Natural killer cell treated with Interleukin-12 subunit alpha and Interleukin-12 subunit beta and Interleukin-15 and Interleukin-18, amount 100 ng/mL, for 72 hours (primary cell): ENCODE measurements around the gene ANG. TPM values are rescaled to one million over a fixed set of nuclear protein-coding genes. Genes with fewer than 3 reads are reported as not detected.
A peak's percentile ranks its signal among the peaks of the same experiment; 100 is the strongest.
"Not testable (repeated sequence)": the region's sequence is repeated elsewhere in the genome, so short reads cannot be mapped to it uniquely, and the experiment has no call there.

Experiments used
- ATAC-seq, 2 donors: fragments of 150-1000 bp; cut with Tn5 transposase in 1 of 2; sonication (Bioruptor Pico), chemical (Tn5 transposase) in 1 of 2; 2 replicates each; pipeline ENCODE4 v1.10.0; 2021
- DNase-seq: peaks from one replicate; pipeline ENCODE4 v3.0.0; 2022; ENCODE audit warnings: low spot score
- H3K27ac Mint-ChIP-seq, 2 donors: 1 replicate in 1 of 2; 2 replicates in 1 of 2; pipeline ENCODE4 v1.8.0; 2022; ENCODE audit warnings: mixed read lengths in 2 of 2, mild to moderate bottlenecking in 1 of 2, moderate library complexity in 1 of 2
- H3K27me3 Mint-ChIP-seq, 2 donors: 1 replicate in 1 of 2; 2 replicates in 1 of 2; pipeline ENCODE4 v1.8.0; 2022; ENCODE audit warnings: mixed read lengths in 2 of 2
- H3K36me3 Mint-ChIP-seq: one replicate; pipeline ENCODE4 v1.8.0; 2022; ENCODE audit warnings: mixed read lengths
- H3K4me1 Mint-ChIP-seq, 2 donors: 1 replicate in 1 of 2; 2 replicates in 1 of 2; pipeline ENCODE4 v1.8.0; 2022; ENCODE audit warnings: low read depth in 2 of 2, mixed read lengths in 2 of 2, mild to moderate bottlenecking in 1 of 2
- H3K4me3 Mint-ChIP-seq: one replicate; pipeline ENCODE4 v1.8.0; 2022; ENCODE audit warnings: mixed read lengths
- H3K9me3 Mint-ChIP-seq: 2 replicates; pipeline ENCODE4 v1.8.0; 2022; ENCODE audit warnings: mixed read lengths
- total RNA-seq, 2 donors: library from RNA; stranded (reverse); gene quantifications; one replicate each; pipeline ENCODE4 v1.2.3, GENCODE V29; 2022

The ANG gene
- 1 to 10 TPM in 1 of 2 donors, under 1 TPM in 1; 0.78 to 1.6 TPM for total RNA-seq

- no peak for ATAC-seq
- H3K9me3 Mint-ChIP-seq, result no peaks in the 10 kb centered on the region
Observed at GRCh38 chr14:20688167-20688839, at the start of gene ANG. Gene ANG, plus strand, starts transcription at chr14:20688764. Its CDS starts 4,801 bp downstream, at chr14:20693565.

DNA sequence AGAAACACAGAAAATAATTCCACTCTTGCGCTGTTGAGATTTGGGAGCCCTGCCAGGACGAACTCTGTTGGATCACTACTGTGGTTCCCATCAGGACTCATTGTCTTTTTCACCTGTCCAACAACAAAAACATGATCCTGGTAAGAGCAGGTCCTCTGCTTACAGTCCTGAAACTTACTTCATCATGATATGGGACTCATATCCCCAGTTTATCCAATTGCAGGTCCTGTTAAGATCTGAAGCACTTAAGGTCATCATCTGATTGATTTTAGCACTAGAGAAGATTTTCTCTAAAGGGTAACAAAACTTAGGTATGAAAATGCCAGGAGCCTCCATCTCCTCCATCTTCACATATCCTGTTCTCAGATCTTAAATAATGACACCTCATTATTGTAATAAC, 47.0 kb upstream of the ANG start, which contains the start of gene OR6S1:
Gene OR6S1 (minus strand): TSS at position 101 of the 400 bp plus-strand sequence. CDS start 0 bp downstream, at position 101.
- H3K9me3 Mint-ChIP-seq, result no peaks in the 10 kb centered on the region
- no peaks in the 10 kb centered on the region for H3K4me1 Mint-ChIP-seq
- no peak within 1 kb of the TSS for H3K4me3 Mint-ChIP-seq
- ATAC-seq (no peak), DNase-seq (no peak)
- peaks cover 15 to 32% of the 10 kb centered on the region in 2 donors for H3K27me3 Mint-ChIP-seq
- no peak within 1 kb of the TSS for H3K27ac Mint-ChIP-seq
- no peaks in the 10 kb centered on the region for H3K36me3 Mint-ChIP-seq

More at GRCh38 chr14:20688167-20688839, at the start of gene ANG:
- Mint-ChIP-seq H3K4me1 (peaks cover 7 to 11% of the 10 kb centered on the region in 2 donors), H3K4me3 (no peak within 1 kb of the TSS), H3K36me3 (no peaks in the 10 kb centered on the region), H3K27ac (peak within 1 kb of the TSS in 1 of 2 donors; percentile 7), H3K27me3 (peaks cover 0 to 3% of the 10 kb centered on the region in 2 donors)
- DNase-seq, result no peak

DNA sequence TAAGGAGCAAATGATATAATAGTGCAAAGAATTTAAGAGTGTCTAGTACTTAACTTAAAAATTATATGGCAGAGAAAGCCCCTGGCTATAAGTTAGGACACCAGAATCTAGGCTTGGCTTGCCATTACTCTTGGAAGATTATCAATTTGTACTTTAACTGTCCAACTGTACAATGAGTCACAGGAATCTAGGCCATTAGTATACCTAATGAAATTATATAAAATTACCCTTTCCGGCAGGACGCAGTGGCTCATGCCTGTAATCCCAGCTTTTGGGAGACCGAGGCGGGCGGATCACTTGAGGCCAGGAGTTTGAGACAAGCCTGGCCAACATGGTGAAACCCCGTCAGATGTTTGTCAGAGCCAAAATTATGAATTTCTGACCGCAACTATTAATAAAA, 46.4 kb upstream of the ANG start:
- Mint-ChIP-seq H3K27ac (no peak overlapping the region), H3K4me1 (no peaks in the 10 kb centered on the region), H3K27me3 (peaks cover 15 to 29% of the 10 kb centered on the region in 2 donors), H3K36me3 (no peaks in the 10 kb centered on the region), H3K4me3 (no peak overlapping the region), H3K9me3 (no peaks in the 10 kb centered on the region)
- ATAC-seq, result no peak
- no peak for DNase-seq

DNA sequence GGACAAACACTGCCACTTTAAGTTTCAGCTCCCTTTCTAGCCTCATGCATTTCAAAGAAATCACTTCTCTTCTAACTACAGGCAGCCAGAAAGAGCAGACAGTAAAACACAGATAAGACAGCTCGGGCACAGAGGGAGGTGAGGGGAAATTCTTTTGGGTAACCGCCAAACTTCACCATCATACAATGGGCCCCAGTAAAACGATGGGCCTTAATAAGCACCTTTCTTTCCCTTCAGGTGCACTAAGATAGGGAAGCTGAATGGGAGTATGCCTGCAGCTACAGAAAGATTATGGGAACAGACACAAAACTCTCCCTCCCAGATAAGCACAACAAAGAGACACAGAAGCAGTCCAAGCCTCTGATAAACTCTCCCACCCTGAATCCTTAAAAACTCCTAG, 45.8 kb upstream of the ANG start:
- H3K4me1 Mint-ChIP-seq, ATAC-seq, H3K27ac Mint-ChIP-seq, DNase-seq, H3K9me3 Mint-ChIP-seq, H3K4me3 Mint-ChIP-seq, H3K36me3 Mint-ChIP-seq: not testable (repeated sequence)
- H3K27me3 Mint-ChIP-seq, result peaks cover 15 to 29% of the 10 kb centered on the region in 2 donors

GRCh38 chr14:20644520-20644919, 44.0 kb upstream of the ANG start:
- Mint-ChIP-seq H3K9me3 (no peaks in the 10 kb centered on the region), H3K4me3 (no peak overlapping the region), H3K27me3 (peaks cover 22 to 30% of the 10 kb centered on the region in 2 donors), H3K4me1 (no peaks in the 10 kb centered on the region), H3K36me3 (no peaks in the 10 kb centered on the region), H3K27ac (no peak overlapping the region)
- no peak for ATAC-seq
- DNase-seq, result no peak

- no peaks in the 10 kb centered on the region for H3K36me3 Mint-ChIP-seq
- no peaks in the 10 kb centered on the region for H3K4me1 Mint-ChIP-seq
- H3K9me3 Mint-ChIP-seq, result no peaks in the 10 kb centered on the region
- H3K27me3 Mint-ChIP-seq, result peaks cover 22 to 30% of the 10 kb centered on the region in 2 donors
- H3K27ac Mint-ChIP-seq, result no peak overlapping the region
- no peak overlapping the region for H3K4me3 Mint-ChIP-seq
- no peak for ATAC-seq
- no peak for DNase-seq
Observed at GRCh38 chr14:20645481-20645880, 43.1 kb upstream of the ANG start.

DNA sequence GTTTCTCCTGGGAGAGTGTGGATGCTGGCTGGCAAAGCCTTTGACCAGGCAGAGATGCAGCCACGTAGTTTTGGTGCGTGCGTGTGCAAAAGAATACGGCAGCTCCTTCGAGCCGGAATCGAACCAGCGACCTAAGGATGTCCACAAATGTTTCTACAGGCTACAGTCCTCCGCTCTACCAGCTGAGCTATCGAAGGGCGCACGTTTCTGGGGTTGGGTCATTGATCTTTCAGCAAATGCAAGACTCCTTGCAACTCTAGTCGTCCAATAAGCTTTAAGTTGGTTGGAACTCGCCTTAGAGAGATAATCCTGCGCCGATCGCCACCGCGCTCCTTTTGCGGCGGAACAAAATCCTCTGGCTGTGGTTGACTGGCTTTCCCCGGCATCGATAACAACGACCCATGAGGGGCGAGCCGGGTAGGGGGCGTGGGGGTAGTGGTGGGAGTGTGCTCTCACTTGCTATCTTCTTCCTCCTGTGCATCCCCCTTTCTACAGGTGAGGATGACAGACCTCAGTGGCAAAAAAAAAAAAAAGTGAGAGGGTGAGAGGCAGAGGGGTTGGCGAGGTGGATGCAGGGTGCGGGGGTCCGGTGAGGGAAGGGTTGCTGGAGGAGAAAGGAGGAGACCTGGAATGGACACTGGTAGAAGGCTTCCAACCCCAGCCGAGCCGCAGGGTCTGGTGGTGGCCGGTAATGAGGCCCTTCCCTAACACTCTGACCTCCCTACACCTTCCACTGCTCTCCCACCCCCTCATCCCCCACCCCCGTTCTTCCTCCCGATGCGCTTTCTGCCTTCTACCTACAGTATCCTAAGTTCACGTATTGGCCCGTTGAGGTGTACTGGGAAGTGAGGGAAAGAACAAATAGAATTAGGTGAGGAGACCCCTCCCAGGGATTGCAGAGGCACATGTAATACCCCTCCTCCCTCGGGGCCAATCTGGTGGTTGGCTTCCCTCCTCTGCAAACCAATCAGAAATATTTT, 35.3 kb upstream of the ANG start:
- Mint-ChIP-seq H3K4me1 (peaks cover 10 to 25% of the 10 kb centered on the region in 2 donors), H3K36me3 (no peaks in the 10 kb centered on the region), H3K27ac (no peak overlapping the region), H3K9me3 (no peaks in the 10 kb centered on the region), H3K4me3 (peak overlapping the region; percentile 43), H3K27me3 (peaks cover 43 to 64% of the 10 kb centered on the region in 2 donors)
- DNase-seq (no peak), ATAC-seq (peak; percentile 74 to 83)

DNA sequence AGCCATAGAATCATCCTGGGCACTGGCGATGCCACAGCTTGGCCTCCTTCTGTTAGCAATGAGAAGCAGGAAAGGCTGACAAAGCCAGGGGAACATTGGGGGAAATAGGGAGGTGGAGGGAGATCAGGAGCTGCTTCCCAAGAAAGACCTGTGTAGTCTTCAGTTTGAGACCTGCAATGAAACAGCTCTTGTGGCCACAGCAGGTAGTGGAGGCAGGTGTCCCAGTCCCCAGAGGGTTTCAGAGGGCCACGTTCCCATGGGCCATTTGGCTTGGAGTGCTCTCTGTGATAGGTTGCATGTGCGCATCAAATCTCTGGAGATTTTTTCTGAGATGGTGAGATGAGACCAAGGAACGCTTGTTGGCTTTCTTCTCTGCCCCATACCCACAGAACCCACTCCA, 32.7 kb upstream of the ANG start:
- no peaks in the 10 kb centered on the region for H3K9me3 Mint-ChIP-seq
- H3K27ac Mint-ChIP-seq, result no peak overlapping the region
- no peak overlapping the region for H3K4me3 Mint-ChIP-seq
- ATAC-seq, result no peak
- H3K36me3 Mint-ChIP-seq, result no peaks in the 10 kb centered on the region
- peaks cover 47 to 68% of the 10 kb centered on the region in 2 donors for H3K27me3 Mint-ChIP-seq
- peaks cover 10 to 25% of the 10 kb centered on the region in 2 donors for H3K4me1 Mint-ChIP-seq
- DNase-seq, result no peak

DNA sequence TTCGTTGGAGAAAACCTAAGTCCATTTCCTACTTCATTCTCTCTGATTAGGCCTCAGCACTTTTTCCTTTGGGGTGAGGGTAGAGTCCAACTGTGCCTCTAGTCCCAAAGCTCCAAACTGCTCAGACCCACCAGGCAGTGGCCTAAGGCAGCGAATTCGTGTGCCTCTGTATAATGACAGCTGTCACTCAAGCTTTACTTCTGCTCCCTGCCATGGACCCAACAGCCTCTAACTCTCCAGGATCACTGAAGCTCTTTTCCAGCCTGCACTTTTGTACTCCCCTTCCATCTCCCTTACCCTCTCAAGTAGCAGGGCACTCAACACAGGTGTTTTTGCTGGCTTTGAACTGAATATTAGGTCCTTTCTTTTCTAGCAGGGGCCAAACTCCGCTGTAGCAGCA, 32.3 kb upstream of the ANG start:
- no peak for ATAC-seq

DNA sequence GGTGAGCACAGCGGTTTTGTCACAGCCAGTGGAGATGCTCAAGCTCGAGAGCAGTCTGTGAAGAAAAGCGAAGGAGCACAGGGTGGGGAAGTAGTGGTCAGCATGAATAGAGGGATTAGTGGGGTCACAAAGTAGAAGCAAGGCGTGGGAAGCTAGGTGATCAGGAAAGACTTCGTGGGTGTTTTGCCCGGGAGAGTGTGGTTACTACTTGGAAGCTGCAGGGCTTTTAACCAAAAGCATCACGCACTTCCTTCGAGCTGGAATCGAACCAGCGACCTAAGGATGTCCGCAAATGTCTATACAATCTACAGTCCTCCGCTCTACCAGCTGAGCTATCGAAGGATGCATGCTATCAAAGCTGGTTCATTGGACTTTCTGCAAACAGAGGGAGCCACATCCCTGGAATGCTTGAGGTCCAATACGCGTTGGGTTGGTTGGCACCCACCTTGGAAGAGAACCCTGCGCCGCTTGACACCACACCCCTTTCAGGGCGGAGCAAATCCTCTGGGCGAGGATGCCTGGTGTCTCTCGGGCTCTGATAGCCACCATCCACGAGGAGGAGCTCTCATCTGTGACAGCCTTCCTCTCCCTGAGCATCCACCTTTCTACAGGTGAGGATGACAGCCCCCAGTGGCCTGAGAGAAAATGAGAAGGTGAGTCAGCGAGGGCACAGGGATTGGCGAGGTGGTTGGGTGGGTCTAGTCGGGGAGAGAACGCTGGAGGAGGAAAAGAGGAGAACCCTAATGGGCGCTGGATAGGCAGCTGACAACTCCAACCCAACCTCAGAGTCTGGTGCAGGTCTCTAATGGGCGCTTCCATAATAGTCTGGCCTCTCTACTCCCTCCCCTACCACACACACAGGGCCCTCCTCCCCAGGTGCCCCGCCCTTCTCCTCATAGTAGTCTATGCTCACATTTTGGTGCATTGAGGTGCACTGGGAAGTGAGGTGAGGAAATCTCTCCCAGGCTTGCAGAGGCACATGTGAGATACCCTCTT, 31.1 kb upstream of the ANG start:
- no peak overlapping the region for H3K4me3 Mint-ChIP-seq
- H3K36me3 Mint-ChIP-seq, result no peaks in the 10 kb centered on the region
- peaks cover 50 to 71% of the 10 kb centered on the region in 2 donors for H3K27me3 Mint-ChIP-seq
- H3K4me1 Mint-ChIP-seq, result peaks cover 14 to 28% of the 10 kb centered on the region in 2 donors
- no peak overlapping the region for H3K27ac Mint-ChIP-seq
- ATAC-seq, result no peak
- DNase-seq, result no peak
- H3K9me3 Mint-ChIP-seq, result no peaks in the 10 kb centered on the region

More for the DNA sequence above, 32.3 kb upstream of the ANG start:
- Mint-ChIP-seq H3K9me3 (no peaks in the 10 kb centered on the region), H3K36me3 (no peaks in the 10 kb centered on the region), H3K4me1 (peaks cover 10 to 25% of the 10 kb centered on the region in 2 donors), H3K4me3 (no peak overlapping the region), H3K27me3 (peaks cover 49 to 70% of the 10 kb centered on the region in 2 donors), H3K27ac (no peak overlapping the region)
- no peak for DNase-seq

DNA sequence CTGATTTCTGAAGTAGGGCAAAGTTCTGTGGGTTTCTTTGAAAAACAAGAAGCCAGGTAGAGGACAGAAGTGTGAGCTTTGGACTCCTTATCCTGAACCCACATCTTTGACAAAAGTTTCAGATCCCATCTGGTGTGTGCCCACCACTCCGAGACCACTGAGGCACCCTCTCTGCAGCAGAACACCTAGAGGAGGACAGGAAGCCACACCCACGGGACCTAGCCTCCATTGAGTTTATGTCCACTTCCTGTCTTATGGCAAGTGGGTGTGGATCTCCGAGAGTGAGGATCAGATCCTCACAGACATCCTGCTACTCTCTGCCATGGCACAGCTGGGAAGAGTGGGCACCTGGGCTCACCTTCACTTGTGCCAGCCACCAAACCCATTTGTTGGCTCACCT, 30.3 kb upstream of the ANG start:
- peaks cover 21 to 29% of the 10 kb centered on the region in 2 donors for H3K4me1 Mint-ChIP-seq

GRCh38 chr14:20659336-20659735, 29.2 kb upstream of the ANG start:
- H3K27ac Mint-ChIP-seq, result no peak overlapping the region
- peaks cover 24 to 28% of the 10 kb centered on the region in 2 donors for H3K4me1 Mint-ChIP-seq
- DNase-seq, result no peak
- H3K9me3 Mint-ChIP-seq, result no peaks in the 10 kb centered on the region
- no peaks in the 10 kb centered on the region for H3K36me3 Mint-ChIP-seq
- peaks cover 53 to 68% of the 10 kb centered on the region in 2 donors for H3K27me3 Mint-ChIP-seq
- no peak overlapping the region for H3K4me3 Mint-ChIP-seq
- no peak for ATAC-seq

More for the DNA sequence above, 30.3 kb upstream of the ANG start:
- no peaks in the 10 kb centered on the region for H3K9me3 Mint-ChIP-seq
- no peak for ATAC-seq
- H3K36me3 Mint-ChIP-seq, result no peaks in the 10 kb centered on the region
- DNase-seq, result no peak
- no peak overlapping the region for H3K27ac Mint-ChIP-seq
- H3K4me3 Mint-ChIP-seq, result no peak overlapping the region
- H3K27me3 Mint-ChIP-seq, result peaks cover 52 to 72% of the 10 kb centered on the region in 2 donors
